ENCODE results near the gene FCHO1.

The FCHO1 gene

GRCh38 chr19:17751103-17751911 is at the start of gene FCHO1:
TSS of gene FCHO1 (plus strand) at chr19:17751477. CDS start at chr19:17755165, 3,688 bp downstream.
- DNase-seq, result no peak

- peak in 1 of 2 experiments; percentile 39 for DNase-seq
Measured at GRCh38 chr19:17703824-17704463, 47.3 kb upstream of the FCHO1 start.

GRCh38 chr19:17706750-17707181 is 44.5 kb upstream of the FCHO1 start:
- peak; percentile 57 to 65 for DNase-seq

GRCh38 chr19:17711851-17712250 is 39.4 kb upstream of the FCHO1 start:
- no peak for DNase-seq

GRCh38 chr19:17716309-17716929 is 34.9 kb upstream of the FCHO1 start:
- no peak for DNase-seq

- peak in 1 of 2 experiments; percentile 30 for DNase-seq
Measured at GRCh38 chr19:17718550-17718946, 32.7 kb upstream of the FCHO1 start.

- DNase-seq, result peak in 1 of 2 experiments; percentile 76
Measured at GRCh38 chr19:17718947-17719711, 32.1 kb upstream of the FCHO1 start, which contains the start of gene MAP1S. TSS of gene MAP1S (plus strand) at chr19:17719480. CDS start at chr19:17719503, 23 bp downstream.

- no peak for DNase-seq
Measured at GRCh38 chr19:17719730-17720400, 31.4 kb upstream of the FCHO1 start.

- no peak for DNase-seq
Measured at GRCh38 chr19:17720440-17720839, 30.8 kb upstream of the FCHO1 start.

- DNase-seq, result no peak
Measured at GRCh38 chr19:17721111-17721628, 30.1 kb upstream of the FCHO1 start.

GRCh38 chr19:17721821-17722220 is 29.5 kb upstream of the FCHO1 start:
- no peak for DNase-seq

- no peak for DNase-seq
Measured at GRCh38 chr19:17722655-17723240, 28.5 kb upstream of the FCHO1 start.

GRCh38 chr19:17724655-17725054 is 26.6 kb upstream of the FCHO1 start:
- DNase-seq, result no peak

GRCh38 chr19:17725422-17726078 is 25.7 kb upstream of the FCHO1 start:
- no peak for DNase-seq

- no peak for DNase-seq
Measured at GRCh38 chr19:17726136-17726741, 25.0 kb upstream of the FCHO1 start.

- DNase-seq, result no peak
Measured at GRCh38 chr19:17726964-17727773, 24.1 kb upstream of the FCHO1 start.

- no peak for DNase-seq
Measured at GRCh38 chr19:17727843-17728242, 23.4 kb upstream of the FCHO1 start.

- no peak for DNase-seq
Measured at GRCh38 chr19:17733127-17733526, 18.1 kb upstream of the FCHO1 start.

- no peak for DNase-seq
Measured at GRCh38 chr19:17734146-17734545, 17.1 kb upstream of the FCHO1 start.

- DNase-seq, result no peak
Measured at GRCh38 chr19:17735410-17735809, 15.9 kb upstream of the FCHO1 start.

Data from NCI-H524 (cell line).